ENCODE results near the gene MTHFD1L. TPM values are rescaled to one million over a fixed set of nuclear protein-coding genes. Genes with fewer than 3 reads are reported as not detected.

MTHFD1L gene
- total RNA-seq, 1 donor from 2014 or later = 30.2 TPM

DNA sequence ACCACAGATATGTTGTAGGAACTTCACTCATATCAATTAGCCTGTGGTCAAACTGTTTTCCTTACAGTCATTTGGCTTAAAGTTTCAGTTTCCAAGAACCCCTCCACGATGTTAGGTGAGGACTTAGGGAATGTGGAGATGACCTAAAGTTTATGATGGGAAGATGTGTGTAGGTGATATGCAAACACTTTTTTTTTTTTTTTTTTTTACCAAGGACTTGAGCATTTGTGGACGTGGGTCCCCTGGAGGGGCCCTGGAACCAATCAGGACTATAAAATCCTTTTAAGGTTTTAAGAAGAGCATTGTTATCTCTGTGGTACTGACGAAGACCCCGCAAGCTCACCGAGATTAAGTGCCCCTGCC lies 478 bp upstream of the MTHFD1L start:
- DNase-seq (ENCODE audit: low spot score) = no peak

DNA sequence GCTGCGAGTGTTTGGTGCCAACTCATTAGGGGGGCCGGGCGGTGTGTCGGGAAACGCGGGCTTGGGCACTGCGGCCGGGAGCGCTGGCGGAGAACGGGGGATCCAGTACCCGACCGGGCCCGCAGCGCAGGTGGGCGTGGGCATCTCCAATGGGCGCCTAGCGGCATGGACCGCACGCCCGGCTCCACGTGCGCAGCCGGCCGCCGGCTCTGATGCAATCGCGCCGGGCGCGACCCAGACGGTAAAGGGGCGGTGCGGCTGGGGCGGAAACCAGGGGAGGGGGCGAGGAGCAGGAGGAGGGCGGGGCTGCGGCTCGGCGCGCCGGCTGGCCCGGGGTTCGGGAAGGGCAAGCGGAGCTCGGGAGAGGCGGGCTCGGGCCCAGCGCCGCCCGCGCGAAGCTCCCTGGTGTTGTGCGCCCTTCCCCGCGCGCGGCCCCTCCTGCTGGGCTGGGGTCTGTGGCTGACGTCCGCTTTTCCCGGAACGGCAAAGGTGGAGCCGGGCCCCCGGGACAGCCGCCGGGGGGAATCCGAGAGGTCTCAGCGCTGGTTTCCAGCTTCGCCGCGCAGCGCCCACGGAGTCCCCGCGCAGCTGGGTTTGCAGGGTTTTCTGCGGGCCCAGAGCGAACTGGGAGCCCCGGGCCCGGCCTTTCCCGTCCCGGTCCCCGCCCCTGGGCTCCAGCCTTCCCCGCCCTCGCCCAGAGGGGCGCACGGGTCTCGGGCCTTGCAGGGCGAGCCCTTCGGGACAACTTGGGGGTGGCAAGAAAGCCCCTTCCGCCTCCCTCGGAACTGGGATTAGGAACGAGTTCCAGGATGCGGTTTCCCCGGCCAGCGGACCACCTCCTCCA lies 867 bp downstream of the MTHFD1L start:
- peak; percentile 94 for DNase-seq (ENCODE audit: low spot score)

DNA sequence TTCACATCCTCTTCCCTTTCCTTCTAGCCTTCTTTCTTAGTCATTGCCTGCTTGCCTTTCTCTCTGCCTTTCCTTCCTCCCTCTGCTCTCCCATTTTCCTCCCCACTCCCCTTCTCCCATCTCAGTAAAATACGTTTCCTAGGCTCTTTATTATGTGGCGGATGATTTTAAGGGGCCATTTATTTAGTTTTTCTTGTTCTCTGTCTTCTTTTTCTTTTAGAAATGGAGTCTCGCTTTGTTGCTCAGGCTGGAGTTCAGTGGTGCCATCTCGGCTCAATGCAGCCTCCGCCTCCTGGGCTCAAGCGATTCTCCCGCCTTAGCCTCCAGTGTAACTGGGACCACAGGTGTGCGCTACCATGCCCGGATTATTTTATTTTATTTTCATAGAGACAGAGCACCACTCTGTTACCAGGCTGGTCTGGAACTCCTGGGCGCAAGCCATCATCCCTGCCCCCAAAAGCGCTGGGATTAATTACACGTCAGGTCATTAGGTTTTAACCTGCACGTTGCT lies 1.5 kb downstream of the MTHFD1L start:
- no peak for DNase-seq (ENCODE audit: low spot score)

DNA sequence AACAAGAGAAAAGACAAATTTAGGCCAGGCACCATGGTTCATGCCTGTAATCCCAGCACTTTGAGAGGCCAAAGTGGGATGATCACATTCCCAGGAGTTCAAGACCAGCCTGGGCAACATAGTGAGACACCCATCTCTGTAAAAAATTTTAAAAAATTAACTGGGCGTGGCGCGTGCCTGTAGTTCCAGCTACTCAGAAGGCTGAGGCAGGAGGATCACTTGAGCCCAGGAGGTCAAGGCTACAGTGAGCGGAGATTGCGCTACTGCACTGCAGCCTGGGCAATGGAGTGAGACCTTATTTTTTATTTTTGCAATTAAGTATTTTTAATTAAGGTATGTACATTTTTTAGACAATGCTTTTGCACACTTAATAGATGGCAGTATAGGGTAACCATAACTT lies 3.3 kb downstream of the MTHFD1L start:
- no peak for DNase-seq (ENCODE audit: low spot score)

DNA sequence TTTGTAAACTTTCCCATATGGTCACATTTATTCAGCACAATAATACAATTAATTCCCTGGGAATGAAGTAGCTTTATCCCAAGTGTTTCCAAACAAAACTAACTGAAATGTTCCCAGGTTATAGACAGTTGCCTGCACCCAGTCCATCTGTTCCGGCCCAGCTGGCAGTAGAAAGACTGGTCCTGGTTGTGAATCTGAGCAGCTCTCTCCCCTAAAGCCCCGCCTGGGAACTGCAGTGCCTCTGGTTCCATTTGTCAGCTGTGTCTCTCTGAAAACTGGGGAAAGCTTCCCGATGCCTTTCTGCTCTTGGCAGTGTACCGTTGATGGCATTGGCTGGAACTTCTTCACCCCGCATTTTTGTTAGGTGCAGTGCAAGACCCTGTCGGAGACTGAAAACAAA lies 8.7 kb downstream of the MTHFD1L start:
- DNase-seq (ENCODE audit: low spot score) = no peak

DNA sequence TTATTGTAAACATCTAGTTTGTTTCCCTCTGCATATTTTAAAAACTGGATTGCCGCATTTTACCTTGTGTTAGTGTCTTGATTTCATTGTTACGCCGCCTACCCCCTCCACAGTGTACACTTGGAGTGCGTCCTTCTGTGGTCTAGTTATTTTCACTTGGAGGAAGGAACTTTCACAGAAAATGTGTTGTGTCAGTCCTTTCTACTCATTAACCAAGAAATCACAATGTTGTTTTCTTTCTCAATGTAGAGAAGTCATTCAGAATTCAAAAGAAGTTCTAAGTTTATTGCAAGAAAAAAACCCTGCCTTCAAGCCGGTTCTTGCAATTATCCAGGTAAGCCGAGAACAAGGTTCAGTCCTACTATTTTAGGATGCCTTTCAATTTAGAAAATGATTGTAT lies 10.3 kb downstream of the MTHFD1L start:
- no peak for DNase-seq (ENCODE audit: low spot score)

DNA sequence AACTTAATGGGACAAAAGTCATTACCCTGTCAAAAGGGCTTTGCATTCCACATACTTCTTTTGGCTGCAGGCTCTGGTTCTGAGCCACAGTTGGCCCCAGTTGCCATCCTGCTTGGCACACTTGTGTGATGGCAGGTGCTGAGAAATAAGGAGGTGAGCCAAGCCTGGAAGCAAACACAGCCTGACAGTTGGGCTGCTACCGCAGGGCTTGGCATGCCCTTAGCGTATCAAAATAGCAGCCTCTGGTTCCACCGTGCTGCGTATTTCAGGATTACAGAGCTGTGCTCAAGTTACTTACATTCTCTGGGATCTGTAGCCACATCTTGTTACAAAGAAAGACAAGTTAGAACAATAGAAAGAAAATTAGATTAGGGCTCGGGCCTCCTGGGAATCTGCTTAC lies 11.1 kb downstream of the MTHFD1L start:
- DNase-seq (ENCODE audit: low spot score) = no peak

DNA sequence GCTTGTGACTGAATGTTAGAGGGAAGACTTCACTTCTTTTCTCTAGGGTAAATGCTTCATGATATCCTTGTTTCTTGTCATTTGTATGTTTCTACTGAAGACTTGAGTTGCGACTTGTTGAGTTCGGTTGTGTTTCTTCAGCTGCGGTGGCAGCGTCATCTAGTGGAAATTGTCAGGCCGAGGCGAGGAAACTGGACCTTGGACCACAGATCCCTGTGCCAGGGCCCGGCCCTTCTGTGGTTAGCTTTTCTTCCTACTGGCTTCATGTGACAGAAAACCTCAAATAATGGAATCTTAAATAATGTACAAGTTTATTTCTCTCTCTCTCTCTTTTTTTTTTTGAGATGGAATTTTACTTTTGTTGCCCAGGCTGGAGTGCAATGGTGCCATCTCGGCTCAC lies 12.4 kb downstream of the MTHFD1L start:
- DNase-seq (ENCODE audit: low spot score) = no peak

DNA sequence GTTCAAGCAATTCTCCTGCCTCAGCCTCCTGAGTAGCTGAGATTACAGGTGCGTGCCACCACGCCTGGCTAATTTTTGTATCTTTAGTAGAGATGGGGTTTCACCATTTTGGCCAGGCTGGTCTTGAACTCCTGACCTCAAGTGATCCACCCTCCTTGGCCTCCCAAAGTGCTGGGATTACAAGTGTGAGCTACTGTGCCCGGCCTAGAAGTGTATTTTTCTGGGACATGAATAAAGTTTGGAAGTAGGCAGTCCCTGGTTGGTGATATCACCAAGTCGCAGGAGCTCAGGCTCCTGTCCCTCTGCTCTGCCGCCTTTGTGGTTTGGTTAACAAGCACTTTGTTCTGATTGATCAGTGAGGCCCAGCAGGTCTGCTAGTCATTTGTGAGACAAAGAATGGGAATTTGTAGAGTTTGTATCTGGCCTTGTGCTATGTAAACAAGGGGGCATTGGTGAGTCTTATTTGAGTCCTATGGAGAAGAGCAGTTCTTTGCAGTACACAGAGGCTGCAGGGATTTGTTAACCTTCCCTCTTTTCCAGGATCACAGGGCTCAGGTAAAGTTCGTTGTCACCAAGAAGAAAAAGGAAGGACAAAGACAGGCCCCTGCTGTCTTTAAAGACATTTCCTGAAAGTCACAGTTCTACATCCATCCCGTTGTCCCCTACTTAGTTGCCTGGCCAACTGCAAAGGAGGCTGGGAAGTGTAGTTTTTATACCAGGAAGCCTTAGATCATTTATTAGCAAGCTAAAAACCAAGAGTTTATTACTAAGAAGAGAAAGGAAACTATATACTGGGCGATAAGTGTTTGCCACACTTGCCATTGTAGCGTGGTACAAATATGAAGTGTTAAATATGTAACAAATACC lies 13.1 kb downstream of the MTHFD1L start:
- DNase-seq (ENCODE audit: low spot score) = no peak

DNA sequence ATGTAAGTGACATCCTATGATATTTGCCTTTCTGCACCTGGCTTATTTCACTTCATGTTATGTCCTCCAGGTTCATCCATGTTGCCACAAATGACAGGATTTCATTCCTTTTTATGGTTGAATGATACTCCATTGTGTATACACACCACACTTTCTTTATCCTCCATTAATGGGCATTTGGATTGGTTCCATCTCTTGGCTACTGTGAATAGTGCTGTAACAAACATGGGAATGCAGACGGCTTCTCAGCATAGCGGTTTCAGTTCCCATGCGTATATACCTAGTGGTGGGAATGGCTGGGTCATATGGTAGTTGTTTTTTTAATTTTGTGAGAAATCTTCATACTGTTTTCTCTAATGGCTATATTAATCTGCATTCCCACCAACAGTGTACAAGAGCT lies 14.8 kb downstream of the MTHFD1L start:
- no peak for DNase-seq (ENCODE audit: low spot score)

DNA sequence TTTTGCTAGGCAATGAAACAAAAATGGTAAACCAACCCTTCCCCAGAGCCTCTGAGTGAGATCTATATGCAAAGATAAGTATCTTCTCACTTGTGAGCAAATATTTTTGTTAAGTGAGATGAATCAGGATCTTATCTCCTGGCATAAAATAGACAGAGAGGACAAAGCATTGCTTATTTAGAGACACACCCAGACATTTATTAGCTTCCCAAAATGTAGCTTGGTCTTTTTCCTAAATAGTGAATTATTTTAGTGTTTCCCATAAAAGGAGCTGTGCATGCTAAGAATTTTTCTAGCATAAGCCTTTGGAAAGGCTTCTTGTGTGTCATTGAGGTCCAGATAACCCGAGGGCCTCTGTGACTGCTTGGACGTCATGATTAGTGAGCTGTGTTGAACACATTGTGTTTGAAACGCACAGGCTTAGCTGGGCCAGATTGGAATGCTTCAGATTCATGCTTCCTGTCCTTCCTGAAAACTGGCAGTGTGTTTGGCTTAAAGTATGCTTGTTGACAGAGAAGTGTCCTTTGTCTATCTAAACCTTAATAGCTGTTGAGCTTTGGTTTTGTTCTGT lies 16.5 kb downstream of the MTHFD1L start:
- DNase-seq (ENCODE audit: low spot score) = no peak

DNA sequence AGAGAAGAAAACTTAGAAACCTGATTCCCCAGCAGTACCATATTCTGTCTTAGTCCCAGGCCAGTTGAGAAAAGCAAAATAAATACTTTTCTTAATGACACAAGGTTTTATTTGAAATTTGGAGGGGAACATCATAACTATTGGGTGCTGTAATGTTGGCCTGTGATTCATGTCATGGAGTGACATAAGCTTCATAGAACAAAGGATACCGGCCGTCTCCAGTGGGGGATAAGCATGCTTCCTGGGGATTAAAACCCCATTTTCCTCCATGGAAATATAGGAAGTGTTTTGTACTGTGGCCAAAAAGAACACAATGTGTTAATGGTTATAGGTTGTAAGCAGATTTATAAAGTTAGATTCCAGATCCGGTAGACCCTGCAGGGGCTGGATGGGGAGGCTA lies 18.0 kb downstream of the MTHFD1L start:
- DNase-seq (ENCODE audit: low spot score) = no peak

DNA sequence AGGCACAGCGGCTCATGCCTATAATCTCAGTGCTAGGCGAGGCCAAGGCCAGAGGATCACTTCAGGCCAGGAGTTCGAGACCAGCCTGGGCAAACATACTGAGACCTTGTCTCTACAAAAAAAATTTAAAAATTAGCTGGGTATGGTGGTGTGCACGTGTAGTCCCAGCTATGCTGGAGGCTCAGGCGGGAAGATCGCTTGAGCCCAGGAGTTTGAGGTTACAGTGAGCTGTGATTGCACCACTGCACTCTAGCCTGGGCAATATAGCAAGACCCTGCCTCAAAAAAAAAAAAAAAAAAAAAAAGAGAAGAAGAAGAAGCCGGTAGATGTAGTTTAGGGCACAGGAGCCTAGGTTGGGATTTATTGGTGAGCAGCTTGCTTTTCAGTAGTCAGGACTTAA lies 20.7 kb downstream of the MTHFD1L start:
- DNase-seq (ENCODE audit: low spot score) = no peak

DNA sequence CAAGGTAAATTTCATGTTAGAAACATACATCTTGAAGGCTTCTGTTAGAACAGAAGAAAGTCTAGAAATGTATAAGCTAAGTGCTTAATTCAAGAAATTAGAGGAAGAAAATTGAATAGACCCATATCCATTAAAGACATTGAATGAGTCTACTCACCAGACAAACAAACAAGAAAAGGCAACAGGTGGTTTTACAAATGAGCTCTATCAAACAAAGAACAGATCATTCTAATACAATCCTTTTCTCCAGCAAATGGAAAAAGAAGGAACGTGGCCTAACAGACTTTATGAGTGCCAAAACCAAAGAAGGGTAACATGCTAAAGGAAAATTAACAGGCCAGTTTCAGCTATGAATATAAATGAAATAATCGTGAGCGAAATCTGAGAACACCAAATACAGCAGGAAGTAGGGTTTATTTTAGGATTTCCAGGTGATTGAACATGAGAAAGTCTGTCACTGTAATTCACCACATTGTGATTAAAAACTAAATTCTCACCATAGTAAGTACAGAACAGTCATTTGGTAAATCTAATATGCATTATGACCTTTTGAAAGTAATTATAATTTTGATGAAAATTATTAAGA lies 22.6 kb downstream of the MTHFD1L start:
- DNase-seq (ENCODE audit: low spot score) = no peak

DNA sequence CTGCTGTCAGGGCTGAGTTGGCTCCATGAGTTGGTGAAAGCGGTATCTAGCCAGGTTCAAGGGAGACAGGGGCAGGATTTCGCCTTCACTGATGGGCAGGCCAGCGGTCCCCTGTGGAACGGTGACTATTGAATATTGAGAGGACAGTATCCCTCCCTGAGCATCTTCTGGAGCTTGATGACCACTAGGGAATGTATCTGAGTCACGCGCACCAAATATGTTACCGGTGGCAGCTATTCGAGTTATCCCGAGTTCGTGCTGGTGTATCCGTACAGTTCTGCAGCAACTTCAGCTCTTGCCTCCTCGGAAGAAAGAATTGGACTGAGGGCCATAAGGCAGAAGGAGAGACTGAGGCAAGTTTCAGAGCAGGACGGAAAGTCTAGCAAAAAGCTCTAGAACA lies 24.8 kb downstream of the MTHFD1L start:
- no peak for DNase-seq (ENCODE audit: low spot score)

DNA sequence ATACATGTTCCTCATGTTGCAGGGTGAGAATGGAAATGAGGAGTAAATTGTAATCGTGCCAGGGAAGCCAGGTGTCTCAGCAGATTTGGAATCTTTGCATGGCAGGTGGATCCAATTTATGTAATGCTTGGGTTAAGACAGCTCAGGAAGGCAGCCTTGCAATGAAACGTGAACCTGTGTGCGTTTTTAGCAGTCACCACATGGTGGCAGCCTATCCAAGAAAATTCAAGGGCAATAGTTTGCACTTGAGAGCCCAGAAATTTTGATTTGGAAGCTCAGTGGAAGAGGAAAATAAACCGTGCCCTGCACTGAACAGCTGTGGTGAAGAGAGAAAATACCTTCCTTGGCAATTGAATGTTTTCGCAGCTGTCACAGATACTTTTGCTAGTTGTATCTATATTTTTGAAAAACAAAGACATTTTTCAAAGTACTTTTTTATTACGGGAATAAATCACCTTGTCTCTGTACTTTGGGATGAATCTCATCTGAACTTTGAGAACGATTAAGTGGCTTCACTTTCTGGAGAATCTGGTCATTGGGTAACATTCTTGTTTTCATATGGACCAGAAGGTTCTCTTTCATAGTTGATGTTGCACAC lies 26.5 kb downstream of the MTHFD1L start:
- no peak for DNase-seq (ENCODE audit: low spot score)

DNA sequence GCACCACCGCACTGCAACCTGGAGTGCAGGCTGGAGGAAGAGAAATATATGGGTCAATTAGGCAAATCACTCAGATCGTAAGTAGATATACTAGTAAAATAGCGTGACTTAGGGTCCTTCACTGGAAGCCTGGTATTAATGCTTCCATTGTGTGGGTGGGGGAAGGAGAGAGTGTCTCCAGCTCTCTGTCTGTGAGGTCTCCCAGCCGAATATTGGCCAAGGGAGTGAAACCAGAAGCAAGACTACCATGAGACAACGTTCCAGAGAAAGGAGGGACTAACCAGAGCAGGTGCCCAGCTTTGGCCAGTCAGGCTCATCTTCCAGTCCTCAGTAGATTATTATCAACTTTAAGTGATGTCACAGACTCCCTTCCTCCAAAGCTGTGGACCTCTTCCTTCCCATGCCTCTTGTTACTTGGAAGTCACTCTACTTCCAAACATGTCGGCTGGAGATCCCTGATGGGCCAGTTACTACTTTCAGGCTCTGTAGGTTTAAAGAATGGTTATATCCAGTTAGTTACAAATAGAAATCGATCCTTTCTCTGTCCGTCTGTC lies 28.8 kb downstream of the MTHFD1L start:
- no peak for DNase-seq (ENCODE audit: low spot score)

DNA sequence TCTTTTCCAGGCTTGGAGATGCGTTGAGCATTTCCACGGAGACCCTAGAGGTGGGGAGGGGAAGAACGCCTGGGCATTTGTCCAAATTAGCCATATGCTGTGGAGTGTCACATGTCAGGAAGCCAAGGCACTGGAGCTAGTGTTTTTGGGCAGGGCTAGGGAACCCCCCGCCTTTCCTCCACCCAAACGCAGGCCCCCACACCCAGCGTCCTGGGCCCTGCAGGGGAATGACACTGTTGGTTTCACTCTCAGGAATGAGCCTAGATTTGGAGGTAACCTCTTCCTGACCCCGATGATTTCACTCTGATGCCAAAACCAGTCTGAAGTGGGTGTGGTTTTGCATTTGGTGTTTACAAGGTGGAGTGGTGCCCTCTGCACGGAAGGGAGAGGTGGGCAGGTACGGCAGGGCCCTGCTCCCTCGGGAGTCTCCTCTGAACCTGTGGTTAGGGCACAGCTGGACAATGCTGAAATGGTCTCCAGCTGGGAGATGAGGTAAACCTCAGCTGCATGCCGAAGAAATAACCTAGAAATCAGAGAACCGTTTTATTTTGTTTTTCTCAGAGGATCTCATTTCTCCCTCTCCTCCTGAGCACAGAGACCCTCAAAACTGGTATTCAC lies 29.5 kb downstream of the MTHFD1L start:
- no peak for DNase-seq (ENCODE audit: low spot score)

DNA sequence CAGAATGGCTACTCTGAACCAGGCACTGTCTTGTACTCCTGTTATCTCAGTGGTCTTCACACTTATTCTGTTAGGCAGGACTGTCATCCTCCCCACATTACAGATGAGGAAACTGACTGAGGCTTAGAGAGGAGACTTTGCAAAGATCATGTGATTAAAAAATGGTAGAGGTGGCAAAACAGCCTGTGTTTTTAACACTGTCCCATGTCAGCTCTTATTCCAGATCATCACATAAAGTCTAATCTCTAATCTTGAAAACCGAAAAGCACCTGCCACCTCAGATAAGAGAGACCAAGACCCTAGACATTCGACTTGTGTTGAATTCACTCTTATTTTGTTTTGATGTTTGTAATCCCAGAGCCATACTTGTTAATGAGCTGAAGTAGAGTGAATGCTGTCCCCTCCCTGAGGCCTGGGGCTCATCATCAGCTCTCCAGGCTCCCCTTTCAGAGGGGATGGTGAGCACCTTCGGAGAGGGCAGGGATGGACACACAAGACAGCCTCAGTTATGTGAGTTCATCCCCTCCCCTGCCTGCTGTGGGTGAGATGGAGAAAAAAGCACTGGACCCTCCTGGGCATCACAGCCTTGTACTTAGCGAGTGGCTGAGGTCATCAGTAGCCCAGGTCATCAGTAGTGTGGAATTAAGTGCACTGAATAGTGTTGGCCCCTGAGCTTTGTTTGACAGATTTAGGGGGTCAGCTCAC lies 30.6 kb downstream of the MTHFD1L start:
- no peak for DNase-seq (ENCODE audit: low spot score)

DNA sequence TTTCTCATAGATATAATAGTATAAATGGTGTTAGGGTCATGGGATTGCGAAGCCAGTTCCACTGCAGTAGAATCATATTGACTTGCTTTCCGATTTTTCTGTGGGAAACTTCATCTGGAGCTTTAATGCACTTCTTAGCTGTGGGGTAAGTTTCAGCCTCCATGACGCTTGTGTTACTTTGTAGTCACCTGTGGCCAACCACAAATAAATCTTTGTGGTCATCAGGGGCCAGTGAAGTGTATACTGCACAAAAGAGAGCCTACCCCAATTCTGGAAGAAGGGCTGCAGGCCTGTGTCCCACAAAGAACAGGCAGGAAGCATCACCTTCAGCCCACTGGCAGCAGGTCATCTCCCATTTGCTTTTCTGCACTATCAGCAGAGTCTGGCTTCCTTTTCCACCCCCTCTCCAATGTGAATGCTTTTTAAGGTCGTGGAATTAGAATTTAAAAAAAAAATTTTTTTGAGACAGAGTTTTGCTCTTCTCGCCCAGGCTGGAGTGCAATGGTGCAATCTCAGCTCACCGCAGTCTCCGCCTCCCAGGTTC lies 32.0 kb downstream of the MTHFD1L start:
- no peak for DNase-seq (ENCODE audit: low spot score)
